ENCODE results near the gene ARSD. TPM values are rescaled to one million over a fixed set of nuclear protein-coding genes. Genes with fewer than 3 reads are reported as not detected.

The ARSD gene
- total RNA-seq, 1 experiment from 2014 or later = 10.3 TPM

- no peaks in the 10 kb centered on the region for H3K79me2 ChIP-seq (ENCODE audit: insufficient read depth, low read length)
- H2AFZ ChIP-seq (ENCODE audit: low read length) = no peak overlapping the region
- peaks cover 4 to 40% (median 12%) of the 10 kb centered on the region in 3 experiments for H3K36me3 Mint-ChIP-seq (ENCODE audit: insufficient read depth in 1 of 3, low read depth in 3 of 3)
- H3K4me3 Mint-ChIP-seq = no peak overlapping the region
- H3K23ac ChIP-seq (ENCODE audit: insufficient read length, low read depth, low read length) = no peak overlapping the region
- H3T11ph ChIP-seq (ENCODE audit: low read length) = no peak overlapping the region
- H4K8ac ChIP-seq (replicated peaks; ENCODE audit: insufficient read length, low read depth, low read length) = no peak overlapping the region
- no peak overlapping the region for H4K91ac ChIP-seq (ENCODE audit: insufficient read length, low read depth, low read length)
- H3K27ac Mint-ChIP-seq = no peak overlapping the region
- no peak overlapping the region for H3K4me2 ChIP-seq (ENCODE audit: insufficient read depth, insufficient read length, low read length)
- no peak overlapping the region for H2BK120ac ChIP-seq (ENCODE audit: low read depth, low read length, poor library complexity, severe bottlenecking)
- no peak overlapping the region for H3K56ac ChIP-seq (ENCODE audit: insufficient read length, low read depth, low read length)
- H3K27me3 Mint-ChIP-seq (ENCODE audit: low read depth) = peaks cover 1% of the 10 kb centered on the region
- no peak overlapping the region for H2BK15ac ChIP-seq (ENCODE audit: low read depth, low read length)
- H3K14ac ChIP-seq (ENCODE audit: insufficient read depth, low read length) = no peak overlapping the region
- no peak overlapping the region for H2BK5ac ChIP-seq (ENCODE audit: insufficient read length, low read length)
- no peak for TF ChIP-seq CTCF (conservative IDR thresholded peaks at IDR 0.05)
- no peaks in the 10 kb centered on the region for H3K4me1 ChIP-seq (ENCODE audit: insufficient read depth, low read length)
- no CpG with 5 or more reads among the region's 9 CpGs for WGBS (ENCODE audit: extremely low coverage, insufficient read length, low lambda C conversion rate)
- no peak overlapping the region for H2AK5ac ChIP-seq (ENCODE audit: insufficient read length, low read length)
- no peak overlapping the region for H2BK20ac ChIP-seq (ENCODE audit: low read depth, low read length, poor library complexity, severe bottlenecking)
- H3K4me1 Mint-ChIP-seq = peaks cover 23 to 34% of the 10 kb centered on the region in 2 experiments
- H3K27me3 ChIP-seq (ENCODE audit: insufficient read depth, low read length) = no peaks in the 10 kb centered on the region
- no peak overlapping the region for H4K5ac ChIP-seq (ENCODE audit: insufficient read length, low read depth, low read length)
- H3K9ac ChIP-seq (ENCODE audit: extremely low read depth, insufficient read length, low read length) = no peak overlapping the region
- H4K20me1 ChIP-seq (ENCODE audit: control insufficient read depth, insufficient read depth, insufficient read length) = no peaks in the 10 kb centered on the region
- no peak overlapping the region for H2BK12ac ChIP-seq (ENCODE audit: insufficient read length, low read depth, low read length)
- no peaks in the 10 kb centered on the region for H3K79me1 ChIP-seq (ENCODE audit: insufficient read depth, low read depth, low read length, poor library complexity, severe bottlenecking)
- H3K9me3 ChIP-seq (ENCODE audit: control insufficient read depth, low read depth, low read length) = no peaks in the 10 kb centered on the region
- no peaks in the 10 kb centered on the region for H3K23me2 ChIP-seq (ENCODE audit: insufficient read length, low read depth, low read length, poor library complexity, severe bottlenecking)
- no peak overlapping the region for H3K4ac ChIP-seq (ENCODE audit: low read depth, low read length)
- H3K18ac ChIP-seq (ENCODE audit: insufficient read length, low read depth, low read length) = no peak overlapping the region
- H3K9me3 Mint-ChIP-seq = peaks cover 0 to 3% of the 10 kb centered on the region in 2 experiments; a peak in 4 of 5 replicates
- no peak for DNase-seq
- H3K27ac ChIP-seq (ENCODE audit: insufficient read length, low read depth, low read length) = no peak overlapping the region
Measured at GRCh38 chrX:2921750-2922149, 7.4 kb downstream of the ARSD start.
